GM10266 (cell line): ENCODE data around the gene NDP.

ENCODE experiments used
- DNase-seq: peaks from one replicate; pipeline ENCODE4 v3.0.0; 2012; ENCODE audit errors: extremely low spot score
- CTCF ChIP-seq: IDR thresholded peaks from 2 replicates; pipeline ENCODE4 v1.5.1; 2012; ENCODE audit warnings: mild to moderate bottlenecking, low read depth; ENCODE audit not compliant: control insufficient read depth, insufficient read depth; ENCODE audit errors: missing control alignments

The NDP gene

GRCh38 chrX:44011506-44011905, 38.3 kb upstream of the NDP start:
- DNase-seq: no peak
- TF ChIP-seq CTCF: no peak

- no peak for TF ChIP-seq CTCF
- DNase-seq: no peak
Measured at GRCh38 chrX:44010626-44011025, 37.4 kb upstream of the NDP start.

- TF ChIP-seq CTCF: no peak
- DNase-seq: no peak
Measured at GRCh38 chrX:44006081-44006480, 32.9 kb upstream of the NDP start.

DNA sequence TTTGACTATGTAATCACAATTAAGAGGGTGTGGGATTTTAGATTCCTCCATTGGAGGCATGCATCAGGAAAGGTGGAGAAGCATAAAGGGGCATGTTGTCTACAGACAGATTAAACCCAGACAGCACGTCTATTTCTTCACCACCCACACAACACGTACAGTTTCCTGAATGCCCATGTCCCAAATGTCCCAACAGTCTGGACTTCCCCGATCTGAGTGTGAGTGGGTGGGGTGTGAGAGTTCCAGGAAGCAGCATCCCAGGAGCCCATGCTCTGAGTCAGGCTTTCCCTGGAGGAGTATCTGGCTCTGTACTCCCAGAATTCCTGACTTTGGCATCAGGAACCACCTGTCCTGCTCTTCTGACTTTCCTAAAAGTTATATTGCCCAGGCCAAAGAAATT, 30.8 kb upstream of the NDP start:
- DNase-seq: no peak
- TF ChIP-seq CTCF: no peak

- DNase-seq: no peak
- no peak for TF ChIP-seq CTCF
Measured at GRCh38 chrX:44002567-44002966, 29.4 kb upstream of the NDP start.

DNA sequence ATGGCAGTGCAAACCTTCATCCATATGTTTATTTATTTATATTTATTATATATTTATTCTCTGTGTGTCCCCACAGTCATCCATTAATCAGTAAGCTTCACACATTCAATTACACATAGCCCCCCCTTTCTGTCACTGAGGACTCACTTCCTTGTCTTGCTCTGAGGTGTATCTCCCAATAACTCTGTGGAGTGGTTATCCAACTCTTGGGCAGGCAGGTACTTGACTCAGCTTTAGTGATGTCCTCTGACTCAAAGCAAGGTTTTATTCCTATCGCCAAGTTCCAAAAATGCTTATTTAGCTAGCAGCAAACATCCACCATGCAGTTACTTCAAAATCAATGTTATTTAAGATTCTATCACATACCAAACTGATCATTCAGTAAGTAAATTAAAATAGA, 25.2 kb upstream of the NDP start:
- DNase-seq: no peak
- no peak for TF ChIP-seq CTCF

GRCh38 chrX:43996491-43996890, 23.3 kb upstream of the NDP start:
- TF ChIP-seq CTCF: no peak
- no peak for DNase-seq

GRCh38 chrX:43986083-43986482, 12.9 kb upstream of the NDP start:
- no peak for DNase-seq
- TF ChIP-seq CTCF: no peak
